HUES48 (cell line): ENCODE measurements around the gene NCF2.

ENCODE experiments used
- H3K27ac ChIP-seq: one replicate; pipeline ENCODE4 v1.7.0; 2013; ENCODE audit warnings: low read depth, low read length, inconsistent platforms
- H3K27me3 ChIP-seq: 2 replicates; pipeline ENCODE4 v1.6.1; 2013; ENCODE audit warnings: mild to moderate bottlenecking, low read length; ENCODE audit not compliant: control insufficient read depth, insufficient read depth
- H3K36me3 ChIP-seq: 2 replicates; pipeline ENCODE4 v1.6.1; 2013; ENCODE audit warnings: low read length; ENCODE audit not compliant: control insufficient read depth, insufficient read depth
- H3K4me1 ChIP-seq: 2 replicates; pipeline ENCODE4 v1.6.1; 2013; ENCODE audit warnings: mild to moderate bottlenecking, low read length; ENCODE audit not compliant: control insufficient read depth, insufficient read depth
- H3K4me3 ChIP-seq: 2 replicates; pipeline ENCODE4 v1.5.1; 2013; ENCODE audit warnings: mild to moderate bottlenecking, low read depth, low read length
- H3K9ac ChIP-seq: 2 replicates; pipeline ENCODE4 v1.6.1; 2013; ENCODE audit warnings: mild to moderate bottlenecking, low read depth, low read length, moderate library complexity
- H3K9me3 ChIP-seq: 2 replicates; pipeline ENCODE4 v1.6.1; 2013; ENCODE audit warnings: low read length; ENCODE audit not compliant: control insufficient read depth, insufficient read depth

Gene NCF2

DNA sequence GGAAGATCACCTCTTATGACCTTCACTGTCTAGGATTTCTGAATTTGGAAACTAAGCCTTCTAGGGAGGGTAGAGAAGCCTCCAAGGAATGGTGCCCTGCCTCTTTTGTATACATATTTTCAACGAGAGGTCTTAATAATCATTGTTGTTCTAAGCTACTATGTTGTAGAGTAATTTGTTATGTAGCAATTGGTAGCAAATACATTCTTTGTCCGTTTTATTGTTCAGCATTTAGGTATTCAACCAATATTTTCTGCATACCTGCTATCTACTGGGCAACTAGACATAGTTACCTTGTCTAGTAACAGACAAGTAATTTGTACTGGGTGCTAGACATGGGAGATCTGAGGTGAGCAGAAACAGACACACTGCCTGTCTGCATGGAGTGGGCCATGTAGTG, 20.8 kb upstream of the NCF2 start:
- no peaks in the 10 kb centered on the region for H3K9me3 ChIP-seq
- H3K4me1 ChIP-seq: no peaks in the 10 kb centered on the region
- H3K9ac ChIP-seq: no peak overlapping the region
- no peak overlapping the region for H3K27ac ChIP-seq
- H3K27me3 ChIP-seq: no peaks in the 10 kb centered on the region
- no peaks in the 10 kb centered on the region for H3K36me3 ChIP-seq
- H3K4me3 ChIP-seq: no peak overlapping the region

DNA sequence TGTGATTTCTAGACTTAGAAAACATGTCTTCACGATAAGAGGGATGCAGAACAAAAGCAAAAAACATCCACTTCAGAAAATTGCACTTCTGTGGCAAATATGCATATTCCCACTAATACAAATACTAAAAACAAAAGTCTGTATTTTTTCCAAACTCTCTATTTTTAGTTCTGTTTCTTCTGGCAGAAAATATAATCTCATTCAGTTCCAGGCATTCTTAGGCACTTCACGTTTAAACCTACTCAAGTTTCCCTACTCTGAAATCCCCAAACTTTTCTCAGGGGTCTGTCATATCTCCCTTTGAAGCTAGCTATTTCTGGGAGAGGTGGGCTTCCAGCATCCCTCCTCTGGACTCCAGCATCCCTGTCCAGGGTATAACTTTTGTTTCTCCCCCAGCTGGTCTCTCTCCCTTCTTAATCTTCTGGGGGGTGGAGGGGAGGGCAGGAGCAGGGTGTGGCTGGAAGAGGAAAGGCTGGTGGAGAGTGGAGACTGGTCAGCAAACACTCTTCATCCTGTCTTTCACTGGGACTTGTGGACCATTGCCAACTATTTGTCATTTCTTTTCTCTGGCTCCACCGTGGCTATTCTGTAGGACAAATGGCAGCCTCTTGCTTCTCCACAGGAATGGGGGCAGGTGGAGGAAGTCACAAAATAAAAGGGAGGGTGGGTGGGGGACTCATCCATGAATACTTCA, 19.6 kb upstream of the NCF2 start:
- Histone ChIP-seq H3K9me3 (no peaks in the 10 kb centered on the region), H3K36me3 (no peaks in the 10 kb centered on the region), H3K4me1 (no peaks in the 10 kb centered on the region), H3K27me3 (no peaks in the 10 kb centered on the region), H3K9ac (no peak overlapping the region), H3K4me3 (no peak overlapping the region), H3K27ac (no peak overlapping the region)

DNA sequence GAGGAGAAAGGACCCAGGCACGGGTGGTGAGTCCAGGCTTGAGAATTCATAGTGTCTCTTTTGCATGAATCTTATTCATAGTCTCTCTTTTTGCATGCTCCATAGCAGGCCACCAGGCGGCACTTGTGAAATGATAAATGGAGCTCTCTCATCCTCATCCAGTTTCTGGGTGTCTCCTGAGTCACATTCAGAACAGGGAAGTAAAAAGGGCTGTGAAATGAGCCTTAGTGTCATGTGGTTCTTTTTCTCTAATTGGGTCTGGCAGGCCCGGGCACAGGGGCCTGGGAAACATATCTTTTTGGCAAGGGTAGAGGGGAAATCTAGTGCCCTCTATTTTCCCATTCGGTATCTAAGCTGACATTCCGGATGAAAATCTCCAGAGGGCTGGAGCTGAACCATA, 19.1 kb upstream of the NCF2 start:
- Histone ChIP-seq H3K9ac (no peak overlapping the region), H3K4me3 (no peak overlapping the region), H3K9me3 (no peaks in the 10 kb centered on the region), H3K27me3 (no peaks in the 10 kb centered on the region), H3K4me1 (no peaks in the 10 kb centered on the region), H3K36me3 (no peaks in the 10 kb centered on the region), H3K27ac (no peak overlapping the region)

DNA sequence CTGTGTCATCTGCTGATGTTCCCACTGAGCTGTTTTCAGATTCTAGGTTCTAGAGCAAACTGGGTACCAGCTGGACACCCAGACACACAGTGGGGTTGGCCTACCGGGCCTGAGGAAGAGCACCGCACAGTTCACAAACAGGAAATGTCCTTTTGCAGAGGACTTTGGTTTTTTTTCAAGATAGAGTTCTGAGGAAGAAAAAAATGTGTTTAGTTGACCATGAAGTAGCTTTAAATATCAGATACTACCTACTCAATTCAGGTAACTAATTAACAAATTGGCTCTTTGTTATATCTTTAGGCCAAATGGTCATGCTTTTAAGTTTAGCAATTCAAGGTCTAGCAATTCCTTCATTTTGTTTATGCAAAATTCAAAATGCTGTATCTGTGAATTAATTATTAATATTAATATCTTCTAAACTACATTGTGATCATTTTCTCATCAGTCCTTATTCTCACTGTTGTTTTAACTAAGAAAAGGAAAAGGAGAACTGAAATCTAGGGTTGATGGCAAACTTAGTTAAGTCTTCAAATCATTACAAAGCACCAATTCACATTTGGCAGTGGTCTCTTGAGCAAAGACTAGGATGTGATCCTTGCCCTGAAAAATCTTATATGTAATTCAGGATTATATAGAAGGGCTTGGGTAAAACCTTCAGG, 17.2 kb upstream of the NCF2 start:
- Histone ChIP-seq H3K4me3 (no peak overlapping the region), H3K36me3 (no peaks in the 10 kb centered on the region), H3K27ac (no peak overlapping the region), H3K27me3 (no peaks in the 10 kb centered on the region), H3K4me1 (no peaks in the 10 kb centered on the region), H3K9me3 (no peaks in the 10 kb centered on the region), H3K9ac (no peak overlapping the region)

DNA sequence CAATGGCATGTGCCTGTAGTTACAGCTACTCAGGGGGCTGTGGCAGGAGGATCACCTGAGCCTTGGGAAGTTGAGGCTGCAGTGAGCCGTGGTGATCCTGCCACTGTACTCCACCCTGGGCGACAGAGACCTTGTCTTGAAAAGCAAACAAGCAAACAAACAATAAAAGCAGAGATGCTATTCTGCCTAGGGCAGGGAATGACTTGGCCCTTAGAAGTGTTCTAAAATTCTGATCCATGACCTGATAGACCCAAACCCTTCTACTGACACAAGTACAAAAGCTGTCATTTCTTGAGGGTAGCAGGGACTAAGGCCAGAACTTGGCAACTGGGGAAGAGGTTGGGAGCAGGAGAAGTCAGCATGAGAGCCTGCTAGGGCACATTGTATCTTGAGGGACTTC, 15.6 kb upstream of the NCF2 start:
- Histone ChIP-seq H3K27me3 (no peaks in the 10 kb centered on the region), H3K27ac (no peak overlapping the region), H3K36me3 (no peaks in the 10 kb centered on the region), H3K4me1 (no peaks in the 10 kb centered on the region), H3K9me3 (no peaks in the 10 kb centered on the region), H3K9ac (no peak overlapping the region), H3K4me3 (no peak overlapping the region)

DNA sequence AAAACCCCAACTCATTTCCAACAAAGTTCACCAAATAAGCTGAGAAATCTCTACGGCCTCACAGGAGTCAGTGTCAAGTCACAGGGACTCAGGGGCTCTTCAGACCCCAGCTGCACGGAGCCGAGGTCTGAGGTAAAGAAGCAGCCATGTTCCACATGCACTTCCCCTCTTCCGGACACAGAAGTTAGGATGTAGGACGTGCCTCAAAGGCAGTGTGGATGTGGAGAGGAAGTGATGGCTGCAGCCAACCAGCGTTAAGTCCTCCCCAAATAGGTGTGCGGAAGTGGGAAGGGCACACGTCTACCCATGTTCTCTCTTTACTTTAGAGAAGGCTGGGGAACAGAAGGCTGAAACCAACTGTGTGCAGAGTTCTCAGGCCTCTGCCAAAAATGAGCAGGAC, 14.6 kb upstream of the NCF2 start:
- Histone ChIP-seq H3K36me3 (no peaks in the 10 kb centered on the region), H3K9ac (no peak overlapping the region), H3K9me3 (no peaks in the 10 kb centered on the region), H3K4me1 (no peaks in the 10 kb centered on the region), H3K27ac (no peak overlapping the region), H3K27me3 (no peaks in the 10 kb centered on the region), H3K4me3 (no peak overlapping the region)

DNA sequence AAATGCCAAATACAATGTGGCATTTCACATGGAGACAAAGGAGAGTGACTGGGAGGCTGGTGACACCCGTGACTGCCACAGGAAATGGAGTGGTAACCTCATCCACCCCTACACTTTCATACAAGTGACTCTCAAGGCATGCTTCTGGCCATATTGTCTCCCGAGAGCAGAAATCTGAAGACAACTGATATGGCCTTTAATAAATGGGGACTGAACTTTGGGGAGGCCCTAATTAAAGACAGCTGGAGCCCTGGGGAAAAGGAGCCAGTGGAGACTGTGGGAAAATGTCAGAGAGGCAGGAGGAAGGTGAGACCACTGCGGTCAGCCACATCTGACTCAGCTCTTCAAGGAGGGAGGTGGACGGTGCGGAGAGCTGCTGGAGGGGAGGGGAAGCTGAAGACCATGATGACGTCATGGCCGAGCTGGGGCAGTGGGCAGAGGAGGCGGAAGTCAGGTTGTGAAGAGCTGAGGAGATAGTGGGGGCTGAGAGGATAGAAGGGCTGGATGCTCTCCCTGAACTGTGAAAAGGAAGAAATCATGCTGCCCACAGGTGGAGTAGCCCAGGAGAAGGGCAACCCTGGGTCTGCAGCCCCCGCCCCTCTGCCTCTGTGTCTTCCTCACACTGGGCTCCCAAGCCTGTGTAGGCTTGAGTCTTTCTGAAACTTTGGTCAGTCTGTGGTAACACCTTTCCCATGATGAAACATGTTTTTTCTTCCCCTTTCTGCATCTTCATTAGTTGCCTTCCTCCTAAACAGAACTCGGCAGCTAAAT, 14.0 kb upstream of the NCF2 start:
- Histone ChIP-seq H3K27me3 (no peaks in the 10 kb centered on the region), H3K9me3 (no peaks in the 10 kb centered on the region), H3K4me3 (no peak overlapping the region), H3K9ac (no peak overlapping the region), H3K4me1 (no peaks in the 10 kb centered on the region), H3K36me3 (no peaks in the 10 kb centered on the region), H3K27ac (no peak overlapping the region)

DNA sequence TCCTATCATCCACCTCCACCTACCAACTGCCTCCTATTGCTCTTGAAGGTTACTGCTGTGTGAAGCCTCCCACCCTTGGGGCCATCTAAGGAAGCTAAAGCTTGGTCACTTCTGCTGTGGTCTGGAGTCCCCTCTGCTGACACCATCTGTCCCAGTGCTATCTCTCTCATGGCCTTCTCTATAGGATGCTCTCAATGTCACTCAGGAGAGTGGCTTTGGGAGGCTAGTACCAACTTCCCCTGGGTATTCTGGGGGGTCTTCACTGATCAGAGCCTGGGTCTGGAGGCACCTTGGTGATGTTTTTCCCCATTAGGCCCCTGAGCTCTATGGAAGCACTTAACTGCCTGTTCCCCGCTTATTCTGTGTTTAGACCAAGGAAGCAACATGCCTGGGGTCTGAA, 12.3 kb upstream of the NCF2 start:
- Histone ChIP-seq H3K4me3 (no peak overlapping the region), H3K27ac (no peak overlapping the region), H3K4me1 (no peaks in the 10 kb centered on the region), H3K9ac (no peak overlapping the region), H3K27me3 (no peaks in the 10 kb centered on the region), H3K36me3 (no peaks in the 10 kb centered on the region), H3K9me3 (no peaks in the 10 kb centered on the region)

DNA sequence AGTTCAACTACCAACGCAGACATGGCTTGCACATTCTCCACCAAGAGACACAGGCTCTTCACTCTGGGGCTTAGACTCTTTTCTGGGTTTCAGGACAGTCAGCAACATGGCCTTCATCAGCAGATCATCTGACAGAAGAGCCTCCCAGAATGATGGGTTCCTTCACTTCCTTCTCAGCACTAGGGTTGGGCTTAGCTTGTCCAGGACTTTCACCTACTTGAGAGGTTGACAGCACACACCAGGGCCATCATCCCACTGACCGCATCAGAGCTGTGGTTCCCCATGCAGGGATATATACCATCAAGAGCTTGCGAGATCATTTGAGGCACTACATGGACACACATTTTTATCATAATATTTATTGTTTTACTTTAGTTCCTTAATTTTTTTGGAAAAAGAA, 10.4 kb upstream of the NCF2 start:
- Histone ChIP-seq H3K4me1 (no peaks in the 10 kb centered on the region), H3K36me3 (no peaks in the 10 kb centered on the region), H3K27me3 (no peaks in the 10 kb centered on the region), H3K27ac (no peak overlapping the region), H3K4me3 (no peak overlapping the region), H3K9me3 (no peaks in the 10 kb centered on the region), H3K9ac (no peak overlapping the region)

DNA sequence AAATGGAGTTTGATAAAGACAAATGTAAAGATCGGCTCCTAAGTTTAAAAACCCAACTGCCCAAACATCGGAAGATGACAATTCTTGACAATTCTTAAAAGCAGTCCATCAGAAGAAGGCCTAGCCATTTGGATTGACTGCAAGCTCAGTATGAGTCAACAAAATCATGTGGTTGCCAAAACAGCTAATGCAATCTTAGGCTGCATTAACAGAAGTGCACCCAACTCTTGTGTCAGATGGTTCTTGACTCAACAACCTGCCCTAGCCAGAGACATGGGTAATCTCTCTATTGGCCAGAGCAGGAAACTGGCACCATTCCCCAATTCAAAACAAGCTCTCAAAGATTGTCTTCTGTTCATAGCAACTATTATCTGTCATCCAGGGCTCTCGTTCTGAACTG, 9.9 kb upstream of the NCF2 start:
- Histone ChIP-seq H3K9me3 (no peaks in the 10 kb centered on the region), H3K4me3 (no peak overlapping the region), H3K27ac (no peak overlapping the region), H3K9ac (no peak overlapping the region), H3K4me1 (no peaks in the 10 kb centered on the region), H3K27me3 (no peaks in the 10 kb centered on the region), H3K36me3 (no peaks in the 10 kb centered on the region)

DNA sequence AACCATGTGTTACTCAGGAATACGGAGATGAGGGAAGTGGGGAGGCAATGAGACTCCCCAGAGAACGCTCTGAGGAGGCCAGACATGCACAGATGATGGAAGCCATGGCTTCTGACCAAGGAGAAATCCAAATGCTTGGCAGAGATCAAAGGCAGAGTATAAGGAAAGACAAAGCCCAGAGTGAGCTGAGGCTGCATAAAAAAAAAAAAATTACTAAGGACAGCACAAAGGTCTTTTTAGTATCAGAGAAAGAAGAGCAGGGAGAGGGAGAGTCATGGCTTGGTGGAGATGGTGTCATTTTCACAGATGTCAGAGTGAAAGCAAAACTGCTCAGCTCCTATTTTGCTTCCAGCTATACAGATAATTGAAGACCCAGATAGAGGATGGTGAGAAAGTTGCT, 8.1 kb upstream of the NCF2 start:
- Histone ChIP-seq H3K9ac (no peak overlapping the region), H3K36me3 (no peaks in the 10 kb centered on the region), H3K4me3 (no peak overlapping the region), H3K4me1 (no peaks in the 10 kb centered on the region), H3K9me3 (no peaks in the 10 kb centered on the region), H3K27me3 (no peaks in the 10 kb centered on the region), H3K27ac (no peak overlapping the region)
